T1000 (cell line): ENCODE results near the gene TRUB2.

ENCODE experiments used
- DNase-seq: peaks from one replicate; lab custom pipeline; 2025; ENCODE audit warnings: mixed read lengths; lab: John Stamatoyannopoulos, UW

The TRUB2 gene

GRCh38 chr9:128271112-128271511 is 51.1 kb downstream of the TRUB2 start:
- DNase-seq = no peak

- DNase-seq = no peak
Measured at GRCh38 chr9:128266868-128267590, 55.2 kb downstream of the TRUB2 start.

GRCh38 chr9:128265348-128265847 is 56.8 kb downstream of the TRUB2 start:
- no peak for DNase-seq

GRCh38 chr9:128262687-128263086 is 59.6 kb downstream of the TRUB2 start:
- no peak for DNase-seq

GRCh38 chr9:128260340-128260739 is 61.9 kb downstream of the TRUB2 start:
- no peak for DNase-seq

- no peak for DNase-seq
Measured at GRCh38 chr9:128259156-128259555, 63.1 kb downstream of the TRUB2 start.

- no peak for DNase-seq
Measured at GRCh38 chr9:128258326-128258725, 63.9 kb downstream of the TRUB2 start.

- no peak for DNase-seq
Measured at GRCh38 chr9:128257907-128258306, 64.3 kb downstream of the TRUB2 start.

GRCh38 chr9:128257086-128257825 is 65.0 kb downstream of the TRUB2 start:
- no peak for DNase-seq
